ENCODE measurements around the gene LENG1.
"Not testable (repeated sequence)": the region's sequence is repeated elsewhere in the genome, so short reads cannot be mapped to it uniquely, and the experiment has no call there.

LENG1 gene

GRCh38 chr19:54159352-54160181 is at the start of gene LENG1:
TSS of gene LENG1 (minus strand) at chr19:54159721. CDS start at chr19:54159695, 26 bp downstream.
- peak; percentile 93 to 95 for DNase-seq (ENCODE audit: low read depth in 2 of 2)

DNA sequence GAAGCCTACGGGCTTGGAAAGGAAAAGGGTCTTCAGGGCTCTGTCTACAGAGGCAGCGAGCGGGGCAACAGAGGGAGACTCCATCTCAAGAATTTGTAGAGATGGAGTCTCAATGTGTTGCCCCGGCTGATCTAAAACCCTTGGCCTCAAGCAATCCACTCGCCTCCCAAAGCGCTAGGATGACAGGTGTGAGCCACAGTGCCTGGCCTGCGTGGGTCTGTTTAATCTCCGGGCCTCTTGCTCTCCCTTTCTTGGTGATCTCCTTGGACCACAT is 49.2 kb upstream of the LENG1 start:
- no peak for DNase-seq (ENCODE audit: low read depth in 2 of 2)

DNA sequence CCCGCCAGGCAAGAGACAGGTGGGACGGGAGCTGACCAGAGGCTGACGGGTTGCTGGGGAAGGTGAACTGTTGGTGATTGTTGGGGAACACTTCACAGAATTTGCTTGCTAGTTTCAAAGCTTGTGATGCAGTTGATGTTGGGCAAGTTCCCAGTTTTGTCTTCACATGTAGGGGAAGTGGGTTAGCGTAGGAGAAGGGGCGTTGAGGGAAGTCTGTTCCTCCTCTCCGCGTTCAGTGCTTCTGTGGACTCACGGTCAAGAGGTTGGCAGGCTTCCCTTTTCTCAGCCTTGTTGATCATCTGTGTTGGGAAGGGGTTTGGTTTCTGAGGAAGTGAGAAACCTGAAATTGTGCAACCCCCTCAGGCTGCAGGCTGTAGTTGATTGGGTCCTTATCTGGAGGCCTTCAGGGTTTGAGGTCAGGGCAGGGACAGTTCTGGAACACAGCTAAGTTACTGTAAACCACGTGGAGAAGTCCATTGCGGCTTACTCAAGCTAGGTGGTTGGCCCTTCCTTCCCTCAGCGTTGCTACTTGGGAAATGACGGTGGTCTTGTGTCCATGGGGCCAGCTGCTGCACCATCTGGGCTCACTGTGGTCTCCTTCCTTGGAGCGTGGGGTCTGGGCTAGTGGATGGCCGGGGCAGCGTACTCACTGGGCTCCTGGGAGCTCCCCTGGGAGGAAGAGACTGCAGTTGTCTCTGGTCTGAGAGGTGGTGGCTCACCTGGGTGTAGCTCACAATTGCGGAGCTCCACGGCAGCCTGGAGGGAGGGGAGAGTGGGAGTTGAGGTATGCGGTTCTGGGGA is 48.7 kb upstream of the LENG1 start:
- no peak for DNase-seq (ENCODE audit: low read depth in 2 of 2)

GRCh38 chr19:54207676-54207982 is 48.1 kb upstream of the LENG1 start:
- no peak for DNase-seq (ENCODE audit: low read depth in 2 of 2)

GRCh38 chr19:54207193-54207592 is 47.7 kb upstream of the LENG1 start:
- DNase-seq (ENCODE audit: low read depth in 2 of 2), result not testable (repeated sequence)

DNA sequence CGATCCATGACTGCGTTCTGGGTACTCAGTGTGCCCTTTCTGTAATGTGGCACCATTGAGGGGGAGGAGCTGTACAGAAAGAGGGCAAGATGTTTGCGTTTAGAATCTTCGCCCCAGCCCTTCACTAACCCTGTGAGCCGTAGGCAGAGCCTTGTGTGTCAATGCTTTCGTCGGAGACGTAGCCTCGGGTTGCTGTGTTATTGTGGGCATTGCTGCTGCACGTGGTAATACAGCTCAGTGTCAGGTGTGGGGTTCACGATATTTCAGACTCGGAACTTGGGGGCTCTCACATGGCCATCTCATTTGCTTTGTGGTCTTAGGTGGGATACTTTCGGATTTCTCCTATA is 47.3 kb upstream of the LENG1 start:
- no peak for DNase-seq (ENCODE audit: low read depth in 2 of 2)

DNA sequence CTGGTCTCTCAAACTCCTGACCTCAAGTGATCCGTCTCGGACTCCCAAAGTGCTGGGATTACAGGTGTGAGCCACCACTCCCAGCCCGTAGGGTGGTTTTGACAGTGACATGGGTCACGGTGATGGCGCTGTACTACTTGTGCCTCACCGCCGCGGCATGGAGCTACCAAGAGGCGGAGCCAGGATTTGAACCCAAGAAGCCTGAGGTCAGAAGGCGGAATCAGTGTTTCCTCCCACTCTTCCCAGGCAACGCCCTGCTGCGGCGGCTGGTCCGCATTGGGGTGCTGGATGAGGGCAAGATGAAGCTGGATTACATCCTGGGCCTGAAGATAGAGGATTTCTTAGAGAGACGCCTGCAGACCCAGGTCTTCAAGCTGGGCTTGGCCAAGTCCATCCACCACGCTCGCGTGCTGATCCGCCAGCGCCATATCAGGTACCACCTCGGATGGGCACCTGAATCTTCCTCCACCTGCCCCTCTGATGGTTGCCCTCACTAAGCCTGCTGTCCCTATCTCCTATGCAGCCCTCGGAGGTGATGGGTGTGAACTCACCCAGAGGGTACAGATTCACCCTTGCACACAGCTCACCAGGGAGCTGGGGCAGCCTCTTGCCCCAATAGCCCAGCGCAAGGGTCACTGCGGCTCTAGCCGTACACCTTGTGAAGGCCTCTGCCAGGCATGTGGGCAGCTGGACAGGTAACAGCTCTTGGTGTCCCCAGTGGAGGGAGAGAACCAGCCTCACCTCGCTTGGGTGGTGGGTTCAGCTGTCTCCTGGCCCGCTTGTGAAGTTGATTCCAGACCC is 46.7 kb upstream of the LENG1 start:
- DNase-seq (ENCODE audit: low read depth in 2 of 2), result no peak

- no peak for DNase-seq (ENCODE audit: low read depth in 2 of 2)
Observed at GRCh38 chr19:54204767-54205468, 45.4 kb upstream of the LENG1 start.

GRCh38 chr19:54203151-54203611 is 43.7 kb upstream of the LENG1 start:
- DNase-seq (ENCODE audit: low read depth in 2 of 2), result no peak

GRCh38 chr19:54201980-54202379 is 42.5 kb upstream of the LENG1 start:
- DNase-seq (ENCODE audit: low read depth in 2 of 2), result no peak

- DNase-seq (ENCODE audit: low read depth in 2 of 2), result no peak
Observed at GRCh38 chr19:54201172-54201701, 41.7 kb upstream of the LENG1 start.

- DNase-seq (ENCODE audit: low read depth in 2 of 2), result no peak
Observed at GRCh38 chr19:54199401-54199800, 39.9 kb upstream of the LENG1 start.

GRCh38 chr19:54197121-54197520 is 37.6 kb upstream of the LENG1 start:
- DNase-seq (ENCODE audit: low read depth in 2 of 2), result no peak

GRCh38 chr19:54196536-54196935 is 37.0 kb upstream of the LENG1 start:
- DNase-seq (ENCODE audit: low read depth in 2 of 2), result no peak

DNA sequence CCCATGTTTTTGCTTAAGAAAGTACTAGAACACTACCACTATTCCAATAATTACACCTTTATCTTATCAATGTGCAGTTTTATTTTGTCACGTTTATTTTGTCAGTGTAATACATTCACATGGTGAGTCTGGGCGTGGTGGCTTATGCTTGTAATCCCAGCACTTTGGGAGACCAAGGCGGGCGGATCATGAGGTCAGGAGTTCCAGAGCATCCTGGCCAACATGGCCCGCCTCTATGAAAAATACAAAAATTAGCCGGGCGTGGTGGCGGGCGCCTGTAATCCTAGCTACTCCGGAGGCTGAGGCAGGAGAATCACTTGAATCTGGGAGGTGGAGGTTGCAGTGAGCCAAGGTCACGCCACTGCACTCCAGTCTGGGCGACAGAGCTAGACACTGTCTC is 34.9 kb upstream of the LENG1 start:
- DNase-seq (ENCODE audit: low read depth in 2 of 2), result not testable (repeated sequence)

GRCh38 chr19:54193011-54193410 is 33.5 kb upstream of the LENG1 start:
- DNase-seq (ENCODE audit: low read depth in 2 of 2), result no peak

- no peak for DNase-seq (ENCODE audit: low read depth in 2 of 2)
Observed at GRCh38 chr19:54191811-54192453, 32.4 kb upstream of the LENG1 start.

DNA sequence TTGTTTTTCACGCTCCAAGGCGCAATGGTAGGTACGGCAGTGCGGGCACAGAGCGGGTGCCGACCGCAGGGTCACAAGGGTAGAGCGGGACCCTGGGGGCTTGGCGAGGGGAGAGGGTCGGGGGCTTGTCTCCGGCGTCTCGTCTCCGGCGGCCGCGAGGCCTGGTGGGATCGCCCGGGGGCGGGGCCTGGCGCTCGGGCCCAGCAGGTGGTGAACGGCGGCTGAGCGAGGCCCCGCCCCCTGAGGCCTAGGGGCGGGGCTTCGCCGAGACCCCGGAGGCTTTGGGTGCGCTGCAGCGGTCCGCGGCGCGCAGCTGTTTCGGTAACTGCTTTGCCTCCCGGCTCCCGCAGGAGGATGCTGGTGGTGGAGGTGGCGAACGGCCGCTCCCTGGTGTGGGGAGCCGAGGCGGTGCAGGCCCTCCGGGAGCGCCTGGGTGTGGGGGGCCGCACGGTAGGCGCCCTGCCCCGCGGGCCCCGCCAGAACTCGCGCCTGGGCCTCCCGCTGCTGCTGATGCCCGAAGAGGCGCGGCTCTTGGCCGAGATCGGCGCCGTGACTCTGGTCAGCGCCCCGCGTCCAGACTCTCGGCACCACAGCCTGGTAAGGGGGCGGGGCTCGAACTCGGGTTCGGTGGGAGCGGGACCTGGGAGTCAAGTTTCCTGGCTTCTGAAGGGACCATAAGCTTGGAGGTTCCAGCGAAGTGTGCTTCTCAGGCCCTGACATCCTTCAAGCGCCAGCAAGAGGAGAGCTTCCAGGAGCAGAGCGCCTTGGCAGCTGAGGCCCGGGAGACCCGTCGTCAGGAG is 31.7 kb upstream of the LENG1 start, which contains the start of gene TSEN34:
TSS of gene TSEN34 (plus strand) at position 298 of the 800 bp plus-strand sequence. CDS start at position 355, 57 bp downstream.
- DNase-seq (ENCODE audit: low read depth in 2 of 2), result peak; percentile 76 to 77

- DNase-seq (ENCODE audit: low read depth in 2 of 2), result peak; percentile 99 to 100
Observed at GRCh38 chr19:54190503-54191010, 31.0 kb upstream of the LENG1 start.
